Suprapubic skin (tissue), 3 donors: ENCODE results near the gene ATAD3C.

Experiments
- EP300 ChIP-seq: sonication (generic); formaldehyde crosslinking; IDR thresholded peaks from one replicate; pipeline ENCODE4 v1.6.1; 2017; ENCODE audit warnings: antibody characterized with exemption
- POLR2A ChIP-seq, 2 donors: fragments of 450-650 bp; IDR thresholded peaks; one replicate each; pipeline ENCODE4 v1.6.1; 2017; ENCODE audit warnings: antibody characterized with exemption in 2 of 2, mild to moderate bottlenecking in 2 of 2, moderate library complexity in 2 of 2
- TF ChIP-seq, protein P1 (sequence below), 2 donors: fragments of 200-600 bp in 1 of 2; fragments of 450-650 bp in 1 of 2; sonication (generic) in 1 of 2; IDR thresholded peaks; one replicate each; pipeline ENCODE4 v1.5.1; 2016 to 2019; ENCODE audit warnings: antibody characterized with exemption in 2 of 2, mild to moderate bottlenecking in 1 of 2, moderate library complexity in 1 of 2

DNA sequence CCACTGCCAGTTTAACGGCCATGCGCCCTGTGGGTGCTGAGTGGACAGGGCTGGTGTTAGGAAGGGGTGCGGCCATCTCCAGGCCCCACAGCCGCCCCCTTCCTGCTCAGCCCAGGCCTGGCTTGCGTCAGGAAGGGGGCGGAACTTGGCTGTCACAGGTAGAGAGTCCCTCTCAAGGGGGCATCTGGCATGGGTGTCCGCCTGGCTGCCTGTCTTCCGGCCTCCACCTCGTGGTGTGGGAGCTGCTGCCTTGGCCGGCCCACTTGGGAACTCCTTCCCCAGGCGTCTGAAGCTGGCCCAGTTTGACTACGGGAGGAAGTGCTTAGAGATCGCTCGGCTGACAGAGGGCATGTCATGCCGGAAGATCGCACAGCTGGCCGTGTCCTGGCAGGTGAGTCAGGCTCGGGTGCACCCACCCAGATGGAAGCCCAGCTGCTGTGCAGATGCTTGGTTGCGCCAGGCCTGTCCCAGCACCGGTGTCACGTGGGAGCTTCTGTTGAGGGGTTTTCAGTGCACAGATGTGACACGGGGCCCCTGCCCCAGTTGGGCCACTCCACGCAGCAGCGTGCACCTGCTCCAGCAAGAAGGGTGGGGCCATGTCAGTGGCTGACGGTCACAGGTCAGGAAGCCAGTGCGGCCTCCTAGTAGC is 13.0 kb downstream of the ATAD3C start:
- TF ChIP-seq, protein P1, sequence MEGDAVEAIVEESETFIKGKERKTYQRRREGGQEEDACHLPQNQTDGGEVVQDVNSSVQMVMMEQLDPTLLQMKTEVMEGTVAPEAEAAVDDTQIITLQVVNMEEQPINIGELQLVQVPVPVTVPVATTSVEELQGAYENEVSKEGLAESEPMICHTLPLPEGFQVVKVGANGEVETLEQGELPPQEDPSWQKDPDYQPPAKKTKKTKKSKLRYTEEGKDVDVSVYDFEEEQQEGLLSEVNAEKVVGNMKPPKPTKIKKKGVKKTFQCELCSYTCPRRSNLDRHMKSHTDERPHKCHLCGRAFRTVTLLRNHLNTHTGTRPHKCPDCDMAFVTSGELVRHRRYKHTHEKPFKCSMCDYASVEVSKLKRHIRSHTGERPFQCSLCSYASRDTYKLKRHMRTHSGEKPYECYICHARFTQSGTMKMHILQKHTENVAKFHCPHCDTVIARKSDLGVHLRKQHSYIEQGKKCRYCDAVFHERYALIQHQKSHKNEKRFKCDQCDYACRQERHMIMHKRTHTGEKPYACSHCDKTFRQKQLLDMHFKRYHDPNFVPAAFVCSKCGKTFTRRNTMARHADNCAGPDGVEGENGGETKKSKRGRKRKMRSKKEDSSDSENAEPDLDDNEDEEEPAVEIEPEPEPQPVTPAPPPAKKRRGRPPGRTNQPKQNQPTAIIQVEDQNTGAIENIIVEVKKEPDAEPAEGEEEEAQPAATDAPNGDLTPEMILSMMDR (IDR thresholded peaks at IDR 0.05), result no peak
- TF ChIP-seq EP300 (no peak), POLR2A (IDR thresholded peaks at IDR 0.05) (no peak)
